HepG2 (cell line): ENCODE results near the gene TCEANC2. TPM values are rescaled to one million over a fixed set of nuclear protein-coding genes. Genes with fewer than 3 reads are reported as not detected.
A peak's percentile ranks its signal among the peaks of the same experiment; 100 is the strongest.

Experiments used
- FOXO1 ChIP-seq: sonication (generic); formaldehyde crosslinking; IDR thresholded peaks from 2 replicates; pipeline ENCODE4 v1.4.0; 2020; ENCODE audit warnings: missing genetic modification reagents
- FOXP1 ChIP-seq, 2 experiments: fragments of 450-650 bp in 1 of 2; IDR thresholded peaks; 2 replicates each; pipeline ENCODE4 v1.6.1; 2017 to 2018; ENCODE audit warnings: antibody characterized with exemption in 1 of 2
- KDM1A ChIP-seq: IDR thresholded peaks from 2 replicates; pipeline ENCODE4 v1.6.1; 2016; ENCODE audit warnings: missing compliant biosample characterization
- MTA3 ChIP-seq: sonication (generic); formaldehyde crosslinking; IDR thresholded peaks from 2 replicates; pipeline ENCODE4 v1.4.0; 2020; ENCODE audit warnings: missing genetic modification reagents
- NCOA2 ChIP-seq: sonication (generic); formaldehyde crosslinking; IDR thresholded peaks from 2 replicates; pipeline ENCODE4 v1.8.0; 2022; ENCODE audit warnings: inconsistent platforms
- ZBTB14 ChIP-seq: sonication (generic); formaldehyde crosslinking; IDR thresholded peaks from 2 replicates; pipeline ENCODE4 v1.4.0; 2020; ENCODE audit warnings: missing genetic modification reagents
- ZBTB40 ChIP-seq, 2 experiments: fragments of 450-650 bp in 1 of 2; sonication (generic) in 1 of 2; formaldehyde crosslinking in 1 of 2; IDR thresholded peaks; 2 replicates each; pipeline versions ENCODE4 v1.6.1 to v1.8.0; 2016 to 2022; ENCODE audit warnings: antibody characterized with exemption in 1 of 2, mild to moderate bottlenecking in 1 of 2, missing genetic modification reagents in 1 of 2
- ZIK1 ChIP-seq: sonication (generic); formaldehyde crosslinking; IDR thresholded peaks from 2 replicates; pipeline ENCODE4 v1.5.0; 2020; ENCODE audit warnings: mild to moderate bottlenecking, low read depth, missing genetic modification reagents, borderline replicate concordance
- ZNF142 ChIP-seq: sonication (generic); formaldehyde crosslinking; IDR thresholded peaks from 2 replicates; pipeline ENCODE4 v1.4.0; 2020; ENCODE audit warnings: missing genetic modification reagents
- ZNF24 ChIP-seq: fragments of 450-650 bp; IDR thresholded peaks from 2 replicates; pipeline ENCODE4 v1.6.1; 2017; ENCODE audit warnings: antibody characterized with exemption, mild to moderate bottlenecking
- ZNF709 ChIP-seq: sonication (generic); formaldehyde crosslinking; IDR thresholded peaks from 2 replicates; pipeline ENCODE4 v1.5.0; 2020; ENCODE audit warnings: mild to moderate bottlenecking, missing genetic modification reagents
- ZSCAN30 ChIP-seq: sonication (generic); formaldehyde crosslinking; IDR thresholded peaks from 2 replicates; pipeline ENCODE4 v1.5.0; 2020; ENCODE audit warnings: mild to moderate bottlenecking, missing genetic modification reagents
- polyA plus RNA-seq, 8 experiments: library from polyadenylated mRNA; depleted of rRNA in 3 of 8; stranded (reverse) in 7 of 8; unstranded in 1 of 8; fragments of >200 nt; fragmentation: Illumina TruSeq in 4 of 8; extraction: Trizol in 4 of 8; gene quantifications; 2 replicates each; pipeline versions ENCODE4 v1.2.1 to v1.2.3, GENCODE V29; 2011 to 2016; ENCODE audit warnings: low read depth in 4 of 8, missing spikeins in 1 of 8, mixed read lengths in 1 of 8; ENCODE audit not compliant: insufficient read depth in 1 of 8
- total RNA-seq, 5 experiments: library from RNA; depleted of rRNA; stranded (reverse); fragments of >200 nt; fragmentation: Illumina TruSeq; extraction: Trizol; gene quantifications; 2 replicates each; pipeline ENCODE4 v1.2.3, GENCODE V29; 2016; ENCODE audit warnings: low read depth in 1 of 5

Gene TCEANC2
- total and polyA plus RNA-seq, 2 of the 13 experiments (the other 11 are each of a cell fraction or from before 2014, with no cell fraction given): 3.8 to 5.0 TPM

GRCh38 chr1:54081306-54082270, 28.2 kb downstream of the TCEANC2 start (continued):
- TF ChIP-seq ZBTB40 (IDR thresholded peaks at IDR 0.05): no peak
- TF ChIP-seq ZBTB40 (CRISPR knock-in tag; IDR thresholded peaks at IDR 0.05): no peak
- TF ChIP-seq ZBTB14 (CRISPR knock-in tag): no peak
- no peak for TF ChIP-seq KDM1A
- no peak for TF ChIP-seq ZNF142 (CRISPR knock-in tag)
- TF ChIP-seq FOXP1 (IDR thresholded peaks at IDR 0.05): no peak
- TF ChIP-seq FOXP1 (CRISPR knock-in tag; IDR thresholded peaks at IDR 0.05): no peak
- TF ChIP-seq ZNF709: no peak
- TF ChIP-seq FOXO1 (CRISPR knock-in tag): peak; percentile 78; the same call in 1 of the 2 replicates
- 0 out of 2 replicates have a peak, but pooled peaks have one; percentile 22 for TF ChIP-seq NCOA2
- TF ChIP-seq ZSCAN30 (CRISPR knock-in tag): no peak
- no peak for TF ChIP-seq MTA3
- TF ChIP-seq ZNF24: no peak
- no peak for TF ChIP-seq ZIK1
